Vagina (tissue), 2 donors: Measurements from ENCODE around the gene DBH. TPM values are rescaled to one million over a fixed set of nuclear protein-coding genes. Genes with fewer than 3 reads are reported as not detected.

ENCODE experiments used
- DNase-seq, 2 donors: peaks; one replicate each; pipeline ENCODE4 v3.0.0-alpha.2; 2017; ENCODE audit errors: extremely low spot score in 2 of 2
- H3K27ac ChIP-seq: fragments of 200-600 bp; sonication (generic); one replicate; pipeline ENCODE4 v1.5.1; 2019
- H3K27me3 ChIP-seq: fragments of 200-600 bp; sonication (generic); one replicate; pipeline ENCODE4 v1.5.1; 2019
- H3K36me3 ChIP-seq, 2 donors: fragments of 200-600 bp; sonication (generic); one replicate each; pipeline ENCODE4 v1.5.1; 2017 to 2019
- H3K4me1 ChIP-seq: fragments of 200-600 bp; sonication (generic); one replicate; pipeline ENCODE4 v1.5.1; 2019
- H3K4me3 ChIP-seq, 2 donors: fragments of 200-600 bp; sonication (generic); 1 replicate in 1 of 2; 2 replicates in 1 of 2; pipeline ENCODE4 v1.5.1; 2016 to 2019
- H3K9me3 ChIP-seq: fragments of 200-600 bp; sonication (generic); one replicate; pipeline ENCODE4 v1.5.1; 2019
- POLR2A ChIP-seq, 2 donors: fragments of 450-650 bp; IDR thresholded peaks; one replicate each; pipeline ENCODE4 v1.6.1; 2017; ENCODE audit warnings: antibody characterized with exemption in 2 of 2, mild to moderate bottlenecking in 2 of 2, moderate library complexity in 2 of 2
- POLR2AphosphoS5 ChIP-seq, 2 donors: sonication (generic); formaldehyde crosslinking; IDR thresholded peaks; one replicate each; pipeline ENCODE4 v1.9.0; 2017; ENCODE audit warnings: antibody characterized with exemption in 2 of 2, mild to moderate bottlenecking in 2 of 2, low read depth in 1 of 2; ENCODE audit not compliant: insufficient read depth in 1 of 2
- intact Hi-C: fragments of 100-400 bp; cut with DNase I; formaldehyde crosslinking; loops from one replicate; pipeline ENCODE4 v1.15.1; 2023
- total RNA-seq: library from RNA; depleted of rRNA; stranded (reverse); fragments of >200 nt; gene quantifications from one replicate; pipeline ENCODE4 v1.2.3, GENCODE V29; 2016
- TF ChIP-seq, protein P1 (sequence below), 3 experiments: fragments of 450-650 bp in 2 of 3; fragments of 200-600 bp in 1 of 3; sonication (generic) in 1 of 3; IDR thresholded peaks; one replicate each; pipeline ENCODE4 v1.5.1; 2017 to 2019; ENCODE audit warnings: antibody characterized with exemption in 3 of 3, mild to moderate bottlenecking in 2 of 3, moderate library complexity in 2 of 3

The DBH gene
- total RNA-seq, 1 donor from 2014 or later: 12.0 TPM

DNA sequence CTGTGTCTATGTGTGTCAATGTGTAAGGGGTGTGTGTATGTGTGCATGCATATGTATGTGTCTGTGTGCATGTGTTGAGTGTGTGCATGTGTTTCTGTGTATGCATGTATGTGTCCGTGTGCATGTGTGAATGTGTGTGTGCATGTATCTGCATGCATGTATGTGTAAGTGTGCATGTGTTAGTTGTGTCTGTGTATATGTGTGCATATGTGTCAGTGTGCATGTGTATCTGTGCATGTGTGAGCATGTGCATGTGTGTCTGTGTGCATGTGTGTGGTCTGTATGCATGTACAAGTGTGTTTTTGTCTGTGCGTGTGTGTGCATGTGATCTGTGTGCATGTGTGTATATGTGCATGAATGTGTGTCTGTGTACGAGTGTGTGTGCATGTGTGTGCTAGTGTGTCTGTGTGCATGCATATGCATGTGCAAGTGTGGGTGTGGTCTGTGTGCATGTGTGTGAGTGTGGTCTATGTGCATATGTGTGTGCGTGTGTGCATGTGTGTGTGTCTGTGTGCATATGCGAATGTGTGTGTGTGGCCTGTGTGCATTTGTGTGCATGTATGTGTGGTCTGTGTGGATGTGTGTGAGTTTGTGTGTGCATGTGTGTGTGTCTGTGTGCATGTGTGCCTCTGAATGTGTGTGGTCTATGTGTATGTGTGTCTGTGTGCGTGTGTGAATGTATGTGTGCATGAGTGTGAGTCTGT, 36.5 kb upstream of the DBH start:
- intact Hi-C loops: no loop called here

DNA sequence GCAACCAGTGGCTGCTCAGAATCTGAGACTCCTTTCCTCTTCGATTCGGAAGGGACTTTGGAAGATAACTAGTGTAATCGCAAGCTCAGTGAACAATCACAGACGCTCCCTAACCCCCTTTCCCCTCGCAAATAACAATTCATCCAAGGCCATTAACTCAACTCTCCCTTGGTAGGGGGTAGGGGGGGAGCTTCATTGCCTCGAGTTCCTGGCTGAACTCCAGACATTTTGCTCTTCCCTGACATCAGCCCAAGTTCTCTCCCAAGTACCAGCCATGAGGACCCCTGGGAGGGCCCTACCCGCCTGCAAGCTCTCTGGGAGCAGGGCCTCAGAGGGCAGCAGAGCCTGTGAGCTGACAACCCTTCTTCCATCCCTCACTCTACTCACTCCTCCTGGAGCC, 35.4 kb upstream of the DBH start:
- intact Hi-C loops: no loop called here
- H3K4me1 ChIP-seq: no peaks in the 10 kb centered on the region
- peaks cover 15% of the 10 kb centered on the region for H3K9me3 ChIP-seq
- TF ChIP-seq, protein P1, sequence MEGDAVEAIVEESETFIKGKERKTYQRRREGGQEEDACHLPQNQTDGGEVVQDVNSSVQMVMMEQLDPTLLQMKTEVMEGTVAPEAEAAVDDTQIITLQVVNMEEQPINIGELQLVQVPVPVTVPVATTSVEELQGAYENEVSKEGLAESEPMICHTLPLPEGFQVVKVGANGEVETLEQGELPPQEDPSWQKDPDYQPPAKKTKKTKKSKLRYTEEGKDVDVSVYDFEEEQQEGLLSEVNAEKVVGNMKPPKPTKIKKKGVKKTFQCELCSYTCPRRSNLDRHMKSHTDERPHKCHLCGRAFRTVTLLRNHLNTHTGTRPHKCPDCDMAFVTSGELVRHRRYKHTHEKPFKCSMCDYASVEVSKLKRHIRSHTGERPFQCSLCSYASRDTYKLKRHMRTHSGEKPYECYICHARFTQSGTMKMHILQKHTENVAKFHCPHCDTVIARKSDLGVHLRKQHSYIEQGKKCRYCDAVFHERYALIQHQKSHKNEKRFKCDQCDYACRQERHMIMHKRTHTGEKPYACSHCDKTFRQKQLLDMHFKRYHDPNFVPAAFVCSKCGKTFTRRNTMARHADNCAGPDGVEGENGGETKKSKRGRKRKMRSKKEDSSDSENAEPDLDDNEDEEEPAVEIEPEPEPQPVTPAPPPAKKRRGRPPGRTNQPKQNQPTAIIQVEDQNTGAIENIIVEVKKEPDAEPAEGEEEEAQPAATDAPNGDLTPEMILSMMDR (IDR thresholded peaks at IDR 0.05): no peak
- TF ChIP-seq POLR2A (IDR thresholded peaks at IDR 0.05) (no peak), POLR2AphosphoS5 (IDR thresholded peaks at IDR 0.05; ENCODE audit: insufficient read depth in 1 of 2, low read depth in 1 of 2) (no peak)
- H3K4me3 ChIP-seq: no peak overlapping the region
- no peaks in the 10 kb centered on the region for H3K36me3 ChIP-seq
- no peak for DNase-seq
- H3K27me3 ChIP-seq: no peaks in the 10 kb centered on the region
- no peak overlapping the region for H3K27ac ChIP-seq

More for the DNA sequence above, 36.5 kb upstream of the DBH start:
- Histone ChIP-seq H3K4me3 (no peak overlapping the region), H3K27me3 (no peaks in the 10 kb centered on the region), H3K36me3 (no peaks in the 10 kb centered on the region), H3K4me1 (no peaks in the 10 kb centered on the region), H3K27ac (no peak overlapping the region), H3K9me3 (peaks cover 15% of the 10 kb centered on the region)
- TF ChIP-seq, protein P1 (IDR thresholded peaks at IDR 0.05): no peak
- TF ChIP-seq POLR2AphosphoS5 (IDR thresholded peaks at IDR 0.05; ENCODE audit: insufficient read depth in 1 of 2, low read depth in 1 of 2) (no peak), POLR2A (IDR thresholded peaks at IDR 0.05) (no peak)
- no peak for DNase-seq

DNA sequence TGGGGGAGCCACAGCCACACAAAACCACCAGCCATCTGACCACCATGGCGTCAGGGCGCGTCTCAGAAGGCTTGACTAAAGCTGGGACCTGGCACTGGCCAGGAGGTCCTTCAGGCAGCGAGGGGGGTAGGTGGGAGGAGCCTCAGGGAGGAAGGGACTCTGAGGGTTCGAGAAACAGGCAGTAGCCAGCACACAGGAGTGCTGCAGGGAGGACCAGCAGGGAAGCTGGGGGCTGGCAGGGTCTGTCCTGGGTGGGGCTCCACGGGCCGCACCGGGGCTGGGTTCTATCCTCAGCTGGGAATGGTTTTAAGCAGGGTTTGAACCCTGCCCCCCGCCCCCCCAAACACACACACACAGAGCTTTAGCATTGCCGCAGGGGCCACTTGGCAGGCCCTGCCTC, 34.4 kb upstream of the DBH start:
- intact Hi-C loops: no loop called here
- Histone ChIP-seq H3K27me3 (no peaks in the 10 kb centered on the region), H3K4me1 (no peaks in the 10 kb centered on the region), H3K36me3 (no peaks in the 10 kb centered on the region), H3K9me3 (peaks cover 15% of the 10 kb centered on the region), H3K27ac (no peak overlapping the region), H3K4me3 (no peak overlapping the region)
- no peak for DNase-seq
- TF ChIP-seq POLR2AphosphoS5 (IDR thresholded peaks at IDR 0.05; ENCODE audit: insufficient read depth in 1 of 2, low read depth in 1 of 2) (no peak), POLR2A (IDR thresholded peaks at IDR 0.05) (no peak)
- TF ChIP-seq, protein P1 (IDR thresholded peaks at IDR 0.05): no peak

DNA sequence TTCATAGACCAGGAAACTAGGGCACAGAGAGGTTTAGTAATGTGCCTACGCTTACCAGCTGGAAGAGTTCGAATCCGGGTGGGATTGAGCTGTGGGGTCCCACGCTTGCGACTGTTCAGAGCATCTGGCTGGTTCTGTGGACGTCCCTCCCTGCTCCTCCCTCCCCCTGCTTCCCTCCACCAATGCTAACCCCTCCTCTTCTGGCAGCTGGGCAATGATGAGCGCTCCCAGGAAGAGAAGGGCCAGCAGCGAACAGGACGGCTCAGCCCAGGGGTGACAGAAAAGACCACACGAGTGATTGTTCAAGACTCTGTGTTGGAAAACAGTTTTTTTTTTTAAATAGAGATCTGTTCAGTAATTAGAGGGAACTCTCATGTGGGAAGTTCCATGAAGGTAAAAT, 33.9 kb upstream of the DBH start:
- H3K9me3 ChIP-seq: peaks cover 11% of the 10 kb centered on the region
- H3K4me3 ChIP-seq: no peak overlapping the region
- H3K36me3 ChIP-seq: no peaks in the 10 kb centered on the region
- no peaks in the 10 kb centered on the region for H3K27me3 ChIP-seq
- intact Hi-C loops: no loop called here
- no peak overlapping the region for H3K27ac ChIP-seq
- DNase-seq: no peak
- TF ChIP-seq POLR2AphosphoS5 (IDR thresholded peaks at IDR 0.05; ENCODE audit: insufficient read depth in 1 of 2, low read depth in 1 of 2): no peak
- TF ChIP-seq, protein P1 (IDR thresholded peaks at IDR 0.05): no peak
- TF ChIP-seq POLR2A (IDR thresholded peaks at IDR 0.05): no peak
- no peaks in the 10 kb centered on the region for H3K4me1 ChIP-seq

DNA sequence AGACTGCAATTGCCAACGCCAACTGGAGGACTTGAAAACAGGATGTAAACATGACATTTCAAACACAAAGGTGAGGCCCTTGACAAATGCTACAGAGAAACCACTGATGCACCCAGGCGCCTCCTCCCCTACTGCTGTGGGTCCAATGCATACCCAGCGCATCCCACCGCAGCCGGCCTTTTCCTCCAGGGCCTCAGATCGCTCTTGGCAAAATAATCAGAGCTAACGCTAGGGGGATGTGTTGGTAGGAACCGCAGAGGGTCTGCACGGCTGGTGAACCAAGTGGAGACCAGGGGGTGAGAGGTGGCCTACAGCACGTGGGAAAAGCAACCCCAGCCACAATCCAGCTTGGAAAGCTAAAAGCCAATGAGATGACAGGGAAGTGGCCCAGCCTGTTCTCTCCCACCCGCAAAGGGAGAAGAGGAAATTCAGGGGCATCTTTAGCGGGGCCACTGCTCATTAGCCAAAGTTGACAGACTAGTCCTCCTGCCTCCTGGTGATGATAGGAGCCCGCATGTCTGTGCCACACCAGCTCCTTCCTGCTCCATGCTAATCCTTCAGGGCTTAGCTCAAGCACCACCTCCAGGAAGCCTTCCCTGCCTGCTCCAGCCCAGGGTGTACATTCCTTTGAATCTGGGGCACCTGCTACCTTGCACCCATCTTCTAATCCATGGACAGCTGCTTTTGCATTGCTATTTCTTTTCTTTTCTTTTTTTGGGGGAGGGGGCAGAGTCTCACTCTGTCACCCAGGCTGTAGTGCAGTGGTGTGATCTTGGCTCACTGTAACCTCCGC, 32.8 kb upstream of the DBH start:
- H3K27ac ChIP-seq: no peak overlapping the region
- H3K4me1 ChIP-seq: no peaks in the 10 kb centered on the region
- no peak overlapping the region for H3K4me3 ChIP-seq
- intact Hi-C loops: no loop called here
- TF ChIP-seq POLR2AphosphoS5 (IDR thresholded peaks at IDR 0.05; ENCODE audit: insufficient read depth in 1 of 2, low read depth in 1 of 2) (no peak), POLR2A (IDR thresholded peaks at IDR 0.05) (no peak)
- TF ChIP-seq, protein P1 (IDR thresholded peaks at IDR 0.05): no peak
- H3K27me3 ChIP-seq: no peaks in the 10 kb centered on the region
- no peak for DNase-seq
- peaks cover under 1% of the 10 kb centered on the region for H3K9me3 ChIP-seq
- no peaks in the 10 kb centered on the region for H3K36me3 ChIP-seq
